ENCODE results near the gene RGL2.

DNA sequence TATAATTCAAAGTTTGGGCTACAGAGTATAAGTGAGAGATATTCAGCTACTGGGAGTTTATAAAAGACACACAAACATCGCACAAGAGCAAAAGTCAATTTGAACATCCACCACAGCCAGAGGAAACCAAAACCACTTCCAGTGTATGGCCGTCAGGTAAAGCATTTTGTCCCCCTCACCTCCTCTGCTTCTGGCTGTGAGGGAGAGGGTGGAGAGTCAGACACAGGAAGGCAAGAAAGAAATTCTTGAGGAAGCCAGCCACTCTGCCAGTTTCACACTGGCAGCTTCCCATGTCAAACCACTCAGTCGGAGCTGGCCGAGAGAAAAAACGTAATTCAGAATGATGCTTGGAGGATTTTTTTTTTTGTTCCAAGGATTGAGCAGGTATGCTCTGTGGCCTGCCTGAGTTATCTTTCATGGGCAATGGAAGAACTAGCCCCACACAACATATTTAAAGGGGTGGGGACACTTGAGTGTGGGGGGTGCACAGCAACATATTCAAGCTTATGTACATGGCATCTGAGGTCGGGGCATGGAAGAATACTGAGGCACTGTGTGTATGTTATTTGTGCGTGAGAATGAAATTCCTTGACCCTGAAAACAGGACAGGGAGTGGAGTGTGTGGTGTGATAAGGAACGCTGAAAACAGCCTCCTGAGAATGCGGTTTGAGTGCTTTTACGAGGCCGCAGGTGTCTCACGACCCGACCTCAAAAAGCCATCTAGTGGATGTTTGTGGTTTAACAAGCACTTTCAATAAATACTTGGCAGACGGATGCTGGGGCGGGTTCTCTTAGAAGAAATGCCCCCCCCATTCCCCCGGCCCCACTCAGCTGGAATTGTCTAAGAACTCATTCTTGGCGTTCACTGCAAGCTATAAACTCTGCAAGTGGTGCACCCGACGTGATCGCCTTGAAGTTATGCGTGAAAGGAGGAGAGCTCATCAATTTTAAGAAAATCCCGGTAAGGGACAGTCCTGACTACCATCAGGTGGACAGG is 46.3 kb upstream of the RGL2 start:
- TF ChIP-seq, protein P1, sequence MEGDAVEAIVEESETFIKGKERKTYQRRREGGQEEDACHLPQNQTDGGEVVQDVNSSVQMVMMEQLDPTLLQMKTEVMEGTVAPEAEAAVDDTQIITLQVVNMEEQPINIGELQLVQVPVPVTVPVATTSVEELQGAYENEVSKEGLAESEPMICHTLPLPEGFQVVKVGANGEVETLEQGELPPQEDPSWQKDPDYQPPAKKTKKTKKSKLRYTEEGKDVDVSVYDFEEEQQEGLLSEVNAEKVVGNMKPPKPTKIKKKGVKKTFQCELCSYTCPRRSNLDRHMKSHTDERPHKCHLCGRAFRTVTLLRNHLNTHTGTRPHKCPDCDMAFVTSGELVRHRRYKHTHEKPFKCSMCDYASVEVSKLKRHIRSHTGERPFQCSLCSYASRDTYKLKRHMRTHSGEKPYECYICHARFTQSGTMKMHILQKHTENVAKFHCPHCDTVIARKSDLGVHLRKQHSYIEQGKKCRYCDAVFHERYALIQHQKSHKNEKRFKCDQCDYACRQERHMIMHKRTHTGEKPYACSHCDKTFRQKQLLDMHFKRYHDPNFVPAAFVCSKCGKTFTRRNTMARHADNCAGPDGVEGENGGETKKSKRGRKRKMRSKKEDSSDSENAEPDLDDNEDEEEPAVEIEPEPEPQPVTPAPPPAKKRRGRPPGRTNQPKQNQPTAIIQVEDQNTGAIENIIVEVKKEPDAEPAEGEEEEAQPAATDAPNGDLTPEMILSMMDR (IDR thresholded peaks at IDR 0.05): peak; percentile 65
- TF ChIP-seq, protein P2, sequence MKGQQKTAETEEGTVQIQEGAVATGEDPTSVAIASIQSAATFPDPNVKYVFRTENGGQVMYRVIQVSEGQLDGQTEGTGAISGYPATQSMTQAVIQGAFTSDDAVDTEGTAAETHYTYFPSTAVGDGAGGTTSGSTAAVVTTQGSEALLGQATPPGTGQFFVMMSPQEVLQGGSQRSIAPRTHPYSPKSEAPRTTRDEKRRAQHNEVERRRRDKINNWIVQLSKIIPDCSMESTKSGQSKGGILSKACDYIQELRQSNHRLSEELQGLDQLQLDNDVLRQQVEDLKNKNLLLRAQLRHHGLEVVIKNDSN (IDR thresholded peaks at IDR 0.05; ENCODE audit: borderline replicate concordance, low read depth): no peak
- TF ChIP-seq YY1 (IDR thresholded peaks at IDR 0.05; ENCODE audit: low read depth): no peak
